ENCODE results near the gene COA3.

The COA3 gene

GRCh38 chr17:42750739-42751344 lies 47.7 kb downstream of the COA3 start:
- no peak for DNase-seq (ENCODE audit: low spot score)

GRCh38 chr17:42748908-42749798 lies 49.4 kb downstream of the COA3 start:
- DNase-seq (ENCODE audit: low spot score): no peak

- no peak for DNase-seq (ENCODE audit: low spot score)
Observed at GRCh38 chr17:42748202-42748907, 50.1 kb downstream of the COA3 start.
